Stimulated activated CD8-positive, alpha-beta memory T cell treated with anti-CD3 and anti-CD28 coated beads, Interleukin-15, amount 100 ng/mL, for 24 hours (primary cell): ENCODE results near the gene LMCD1.

Experiments
- DNase-seq: peaks from one replicate; pipeline ENCODE4 v3.0.0-alpha.2; 2020; ENCODE audit warnings: low read depth

LMCD1 gene

DNA sequence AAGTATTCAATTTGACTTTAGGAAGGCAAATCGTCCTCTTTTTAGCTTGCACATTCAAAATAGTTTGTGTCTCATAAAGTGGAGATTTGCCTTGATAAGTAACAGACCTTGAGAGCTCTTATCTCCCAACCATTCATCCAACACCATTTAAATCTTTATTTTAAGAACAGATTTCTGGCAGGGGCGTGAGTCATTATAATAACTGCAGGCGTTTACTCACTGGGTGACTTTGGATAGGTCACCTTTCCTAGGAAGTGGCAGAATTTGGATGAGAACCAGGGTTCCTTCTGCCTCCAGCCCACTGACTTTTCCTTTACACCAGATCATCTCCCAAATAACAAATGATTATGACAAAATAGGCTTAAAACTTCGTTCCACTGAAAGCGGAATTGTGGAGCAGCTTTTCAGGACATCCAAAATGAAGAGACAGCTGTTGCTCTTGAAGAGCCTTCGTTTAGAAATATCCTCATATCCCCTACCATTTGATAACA is 5.0 kb downstream of the LMCD1 start:
- no peak for DNase-seq

DNA sequence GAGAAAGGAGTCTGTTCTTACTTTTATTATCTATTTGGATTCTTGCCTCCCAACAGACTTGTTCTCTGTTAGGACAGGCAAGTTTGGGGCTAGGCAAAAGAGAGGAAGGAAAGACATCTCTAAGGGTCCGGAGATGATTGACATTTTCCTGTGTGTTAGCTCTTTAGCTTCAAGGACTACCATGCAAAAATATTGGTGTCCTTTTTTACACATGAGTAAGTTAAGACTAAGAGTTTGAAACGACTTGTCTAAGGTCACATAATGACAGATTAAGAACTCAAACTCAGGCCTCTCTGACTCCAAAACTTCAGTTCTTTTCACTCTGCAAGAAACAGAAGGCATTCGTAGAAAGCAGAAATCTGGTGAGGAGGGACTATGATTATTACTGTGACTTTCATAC is 5.9 kb downstream of the LMCD1 start:
- DNase-seq, result no peak

- no peak for DNase-seq
Measured at GRCh38 chr3:8509961-8510360, 8.3 kb downstream of the LMCD1 start.

- no peak for DNase-seq
Measured at GRCh38 chr3:8512234-8512633, 10.6 kb downstream of the LMCD1 start.

- no peak for DNase-seq
Measured at GRCh38 chr3:8516047-8516661, 14.5 kb downstream of the LMCD1 start.

GRCh38 chr3:8516783-8517182 is 15.2 kb downstream of the LMCD1 start:
- no peak for DNase-seq

DNA sequence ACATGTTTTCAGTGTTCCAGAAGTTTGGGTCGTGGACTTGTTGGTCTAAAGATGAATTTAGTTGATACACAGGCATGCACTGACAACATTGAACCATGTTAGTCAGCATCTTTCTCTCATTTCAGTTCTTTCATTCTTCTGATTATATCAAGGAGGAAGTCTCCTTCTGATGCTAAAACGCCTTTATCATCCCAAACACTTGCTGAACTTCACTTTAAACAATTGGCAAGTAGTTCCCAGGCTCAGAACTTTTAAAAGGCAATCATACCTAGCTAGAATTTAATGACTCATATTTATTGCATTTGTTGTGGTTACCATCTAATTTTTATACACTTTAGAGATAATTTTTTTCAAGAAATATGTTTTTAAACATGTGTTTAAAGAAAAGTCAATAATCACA is 15.9 kb downstream of the LMCD1 start:
- DNase-seq, result no peak

GRCh38 chr3:8518138-8518537 is 16.5 kb downstream of the LMCD1 start:
- DNase-seq, result no peak

GRCh38 chr3:8519156-8519555 is 17.5 kb downstream of the LMCD1 start:
- no peak for DNase-seq

DNA sequence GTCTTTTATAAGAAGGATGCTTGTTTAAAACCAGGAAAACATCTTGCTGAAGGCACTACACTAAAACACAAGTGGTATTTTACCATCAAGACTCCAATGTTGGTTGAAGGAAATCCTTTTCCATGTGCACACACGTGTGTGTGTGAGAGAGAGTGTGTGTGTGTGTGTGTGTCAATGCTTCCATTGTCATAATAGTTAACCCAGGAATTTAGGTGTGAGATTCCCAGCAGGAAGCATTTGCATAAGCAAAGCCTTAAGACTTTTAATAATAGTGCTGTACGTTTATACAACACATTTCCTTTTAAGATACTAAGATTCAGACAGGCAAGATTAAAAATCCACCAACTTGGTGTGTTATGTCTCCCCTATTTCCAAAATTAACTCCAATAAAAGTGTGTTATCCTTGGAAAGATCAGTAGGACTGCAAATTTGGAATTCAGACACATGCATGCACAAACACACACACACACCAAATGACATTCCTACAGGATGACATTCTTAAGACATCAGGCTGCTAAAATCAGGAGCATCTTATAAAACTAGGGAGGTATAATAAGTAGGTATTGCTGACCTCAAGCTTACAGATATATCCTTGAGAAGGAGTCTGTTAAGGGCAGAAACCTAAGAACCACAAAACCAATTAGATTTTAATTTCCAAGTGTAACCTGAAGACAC is 18.3 kb downstream of the LMCD1 start:
- no peak for DNase-seq

DNA sequence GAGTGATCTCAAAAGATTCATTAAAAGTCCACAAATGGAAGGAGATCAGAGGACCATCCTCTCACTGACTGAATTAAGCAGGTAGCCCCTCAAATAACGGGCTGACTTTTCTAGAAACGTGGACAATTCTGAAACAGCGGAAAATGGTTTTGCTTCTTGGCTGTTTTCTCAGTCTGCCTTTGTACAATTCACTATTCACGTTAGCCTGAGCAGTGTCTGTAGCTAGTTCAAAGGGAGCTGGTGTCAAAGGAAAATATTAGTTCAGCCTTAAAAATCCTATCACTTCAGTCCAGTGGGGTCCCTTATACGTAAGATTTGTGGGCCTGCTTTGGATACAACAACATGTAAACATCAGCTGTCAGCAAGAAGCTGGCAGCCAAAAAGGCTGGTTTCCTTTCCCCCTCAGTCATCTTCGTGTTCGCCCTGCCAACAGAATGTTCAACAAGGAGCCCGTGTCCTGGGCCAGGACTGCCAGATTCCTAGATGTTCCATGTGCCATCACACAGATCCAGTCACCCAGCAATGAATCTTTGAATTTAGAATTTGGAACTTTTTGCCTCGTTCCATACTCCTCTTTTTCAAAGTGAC is 19.3 kb downstream of the LMCD1 start:
- no peak for DNase-seq

DNA sequence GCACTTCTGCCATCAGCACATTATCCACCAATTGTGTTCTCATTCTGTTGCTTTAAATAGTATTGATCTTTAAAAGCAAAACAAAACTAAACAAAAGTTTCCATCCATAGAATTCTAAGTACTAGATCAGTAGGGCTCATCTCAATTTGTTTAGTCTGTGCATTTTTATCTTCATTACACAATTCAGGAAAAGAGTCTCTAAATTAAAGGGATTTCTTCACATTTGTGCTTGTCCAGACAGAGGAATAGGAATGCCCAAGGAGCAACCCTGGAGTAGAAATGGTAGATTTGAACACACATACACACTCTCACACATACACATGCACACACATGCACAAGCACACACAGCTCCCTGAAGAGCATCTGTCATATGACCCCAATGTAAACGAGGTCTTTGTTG is 21.4 kb downstream of the LMCD1 start:
- DNase-seq, result no peak

DNA sequence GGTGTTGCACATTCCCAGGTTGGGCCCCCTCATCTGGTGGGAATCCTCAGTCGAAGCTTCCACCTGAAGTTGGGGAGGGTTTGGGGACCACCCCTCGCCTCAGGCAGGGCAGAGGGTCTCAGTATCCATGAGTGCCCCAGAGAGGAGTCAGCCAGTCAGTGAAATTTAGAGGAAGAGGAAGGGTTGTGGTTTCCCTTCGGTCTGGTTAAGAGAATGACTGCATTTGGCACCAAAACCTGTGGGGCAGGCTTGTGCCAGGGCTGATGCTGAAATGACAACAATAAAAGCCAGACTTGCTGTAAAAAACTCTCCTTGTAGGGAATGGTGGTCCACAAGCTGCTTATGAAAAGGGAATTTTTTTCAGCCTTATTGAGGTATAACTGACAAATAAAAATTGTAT is 22.6 kb downstream of the LMCD1 start:
- no peak for DNase-seq

DNA sequence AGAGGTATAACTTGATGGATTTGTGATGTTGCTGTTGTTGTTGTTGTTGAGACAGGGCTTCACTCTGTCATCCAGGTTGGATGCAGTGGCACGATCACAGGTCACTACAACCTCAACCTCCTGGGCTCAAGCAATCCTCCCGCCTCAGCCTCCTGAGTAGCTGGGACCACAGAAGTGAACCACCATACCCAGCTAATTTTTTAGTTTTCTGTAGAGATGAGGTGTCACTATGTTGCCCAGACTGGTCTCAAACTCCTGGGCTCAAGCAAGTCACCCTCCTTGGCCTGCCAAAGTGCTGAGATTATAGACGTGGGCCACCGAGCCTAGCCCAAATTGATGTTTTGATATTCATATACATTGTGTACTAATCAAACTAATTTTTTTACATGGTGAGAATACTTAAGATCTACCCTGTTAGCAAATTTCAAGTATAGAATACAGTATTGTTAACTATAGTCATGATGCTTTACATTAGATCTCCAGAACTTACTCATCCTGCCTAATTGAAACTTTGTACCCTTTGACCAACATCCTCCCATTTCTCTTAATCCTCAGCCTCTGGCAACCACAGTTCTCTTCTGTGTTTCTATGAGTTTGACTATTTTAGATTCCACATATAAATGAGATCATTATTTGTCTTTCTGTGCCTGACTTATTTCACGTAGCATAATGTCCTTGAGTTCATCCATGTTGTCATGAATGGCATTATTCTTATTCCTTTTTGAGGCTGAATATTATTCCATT is 23.2 kb downstream of the LMCD1 start:
- no peak for DNase-seq

DNA sequence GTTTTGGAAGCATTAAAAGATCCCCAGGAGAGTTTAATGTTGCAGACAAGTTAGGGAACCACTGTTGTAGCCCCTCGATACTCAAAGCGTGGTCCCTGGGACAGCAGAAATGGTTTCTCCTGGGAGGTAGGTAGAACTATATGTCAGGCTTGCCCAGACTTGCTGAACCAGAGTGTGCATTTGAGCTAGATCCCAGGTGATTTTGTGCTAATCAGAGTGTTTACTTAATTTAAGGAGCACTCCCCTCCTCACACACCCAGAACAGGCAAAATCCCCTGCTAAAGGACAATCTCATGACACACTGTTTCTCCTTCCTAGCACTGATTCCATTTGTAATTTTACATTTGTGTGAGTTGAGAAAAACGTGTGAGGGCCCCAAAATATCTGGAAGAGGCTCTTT is 24.3 kb downstream of the LMCD1 start:
- no peak for DNase-seq

DNA sequence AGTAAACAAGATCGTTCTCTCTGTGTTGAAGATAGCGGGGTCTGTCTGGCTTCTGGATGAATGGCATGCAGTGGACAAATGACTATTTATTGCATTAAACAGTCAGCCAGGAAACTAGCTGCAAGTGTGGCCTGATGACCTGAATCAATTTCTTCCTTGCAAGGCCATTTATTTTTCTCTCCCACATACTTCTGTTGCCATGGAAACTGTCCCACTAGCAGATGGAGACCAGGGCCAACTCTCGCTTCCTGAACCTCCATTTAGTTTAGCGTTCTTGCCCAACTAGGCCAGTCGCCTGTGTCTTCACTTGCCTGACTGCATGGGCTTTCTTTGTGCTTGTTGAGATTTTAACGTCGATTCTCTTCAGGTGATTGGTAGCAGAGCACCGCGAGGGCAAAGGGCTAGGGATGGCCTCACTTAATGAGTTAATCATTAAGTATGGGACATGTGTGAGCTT is 27.6 kb downstream of the LMCD1 start:
- no peak for DNase-seq

DNA sequence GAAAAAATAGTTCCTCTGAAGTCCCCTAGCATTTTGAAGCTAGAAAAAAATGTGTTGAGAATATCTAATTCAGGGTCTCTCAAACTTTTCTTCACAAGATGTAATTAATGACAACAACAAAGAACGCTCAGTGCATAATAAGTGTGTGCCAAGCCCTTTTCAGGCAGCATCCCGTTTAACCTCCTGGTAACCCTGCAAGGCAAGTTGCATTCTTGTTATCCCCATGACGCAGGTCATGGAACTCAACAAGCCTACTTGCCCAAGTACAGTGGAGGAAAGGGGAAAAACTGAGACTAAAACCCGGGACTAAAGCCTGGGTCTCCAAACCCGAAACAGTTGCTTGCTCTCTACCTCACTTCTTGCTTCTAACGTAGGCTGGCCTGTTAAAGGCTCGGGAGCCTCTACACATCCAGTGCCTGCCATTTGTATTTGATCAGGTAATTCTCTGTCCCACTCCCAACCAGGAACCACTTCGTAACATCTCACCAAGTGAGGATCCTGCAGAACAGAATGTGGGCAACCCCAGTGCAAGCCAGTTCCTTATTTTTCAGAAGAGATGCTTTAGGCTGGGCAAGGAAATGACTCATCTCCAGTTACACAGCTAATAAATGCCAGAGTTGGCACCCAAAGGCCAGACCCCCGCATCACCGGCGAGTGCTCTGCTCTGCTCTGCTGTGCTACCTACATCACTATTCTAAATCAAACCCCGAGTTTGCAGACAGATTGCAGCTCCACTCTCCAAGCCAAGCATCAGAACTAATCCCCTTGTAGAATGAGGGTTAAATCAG is 28.3 kb downstream of the LMCD1 start:
- no peak for DNase-seq

DNA sequence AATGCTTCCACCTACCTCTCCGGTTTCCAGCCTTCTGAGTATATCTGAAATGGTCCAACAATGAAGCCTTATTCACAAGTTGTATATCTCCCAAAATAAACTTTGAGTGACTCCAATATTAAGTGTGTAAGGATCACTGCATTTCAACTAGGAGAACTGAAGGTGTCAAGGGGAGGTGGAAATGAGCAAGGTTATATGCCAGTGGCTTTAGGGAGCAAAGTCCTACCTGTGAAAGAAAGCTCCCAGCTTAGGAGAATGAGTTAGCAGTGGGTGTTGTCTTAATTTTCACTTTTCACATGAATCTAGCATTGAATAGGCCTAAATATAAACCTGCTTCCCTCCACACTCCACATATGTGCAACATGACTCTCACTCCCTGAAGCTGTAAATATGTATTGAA is 29.0 kb downstream of the LMCD1 start:
- no peak for DNase-seq

GRCh38 chr3:8532251-8532871 is 30.7 kb downstream of the LMCD1 start:
- no peak for DNase-seq

DNA sequence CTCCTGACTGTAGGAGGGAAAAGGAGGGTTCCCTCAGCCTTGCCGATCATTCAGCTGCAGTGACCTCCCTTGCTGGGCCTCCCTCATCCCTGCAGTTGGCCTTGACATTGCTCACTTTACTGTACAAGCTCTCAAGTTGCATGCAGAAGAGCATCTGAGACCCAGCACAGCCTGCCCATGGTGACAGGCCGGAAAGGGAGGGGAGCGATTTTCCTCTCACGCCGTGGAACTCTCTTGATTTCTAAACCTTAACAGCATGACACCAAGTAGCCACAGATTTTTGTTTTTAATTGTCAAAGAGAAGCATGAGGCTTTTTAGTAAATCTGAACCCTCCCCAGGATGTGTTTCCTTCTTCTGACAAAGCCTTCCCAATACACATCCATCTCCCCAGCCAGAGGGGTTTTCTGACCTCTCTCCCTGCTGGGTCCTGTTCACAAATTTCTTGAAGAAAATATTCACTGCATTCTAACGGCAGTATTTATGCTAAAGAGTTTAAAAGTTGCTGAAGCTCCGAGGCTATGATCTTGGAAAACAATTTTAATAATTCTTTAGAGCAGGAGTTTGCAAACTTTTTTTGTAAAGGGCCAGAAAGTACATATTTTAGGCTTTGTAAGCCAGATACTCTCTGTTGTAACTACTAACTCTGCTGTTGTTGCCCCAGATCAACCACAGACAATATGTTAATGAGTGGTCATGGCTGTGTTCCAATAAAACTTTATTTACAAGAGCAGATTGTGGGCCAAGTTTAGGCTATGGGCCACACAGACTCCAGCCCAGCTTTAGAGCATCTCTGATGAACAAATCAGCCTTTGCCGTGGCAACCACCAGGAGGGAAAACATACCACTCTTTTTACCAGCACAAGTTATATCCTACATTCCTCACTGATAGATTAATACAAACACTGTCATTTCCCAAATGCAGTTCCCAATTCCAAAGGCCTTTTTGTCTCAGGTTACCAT is 34.8 kb downstream of the LMCD1 start:
- DNase-seq, result no peak
